SK-N-SH (cell line): ENCODE results near the gene OGA. TPM values are rescaled to one million over a fixed set of nuclear protein-coding genes. Genes with fewer than 3 reads are reported as not detected.

Source experiments
- CTCF ChIA-PET: fragments of 300-600, 350-600 bp; formaldehyde crosslinking; extraction: SDS; loops from one replicate; lab custom pipeline; 2021; lab: Yijun Ruan, JAX
- POLR2A ChIA-PET: fragments of 350-600 bp; sonication (Branson Sonifier 250); formaldehyde crosslinking; extraction: SDS; loops from one replicate; lab custom pipeline; 2020; ENCODE audit warnings: antibody characterized with exemption, inconsistent platforms; lab: Yijun Ruan, JAX
- DNase-seq: peaks from one replicate; pipeline ENCODE4 v3.0.0; 2012
- H2AFZ ChIP-seq: fragments of 200-600 bp; sonication (generic); 2 replicates; pipeline ENCODE4 v1.8.1; 2016; ENCODE audit warnings: antibody characterized with exemption, mild to moderate bottlenecking, low read depth
- H3F3A ChIP-seq: fragments of 200-600 bp; sonication (generic); replicated peaks from 2 replicates; pipeline ENCODE3; 2016; ENCODE audit warnings: antibody characterized with exemption, mild to moderate bottlenecking; ENCODE audit not compliant: insufficient read depth
- H3K27ac ChIP-seq, 2 experiments: fragments of 200-500 bp in 1 of 2; fragments of 200-600 bp in 1 of 2; sonication (Bioruptor generic) in 1 of 2; sonication (generic), shearing (Covaris generic) in 1 of 2; 2 replicates each; pipeline versions ENCODE4 v1.5.1 to v1.6.1; 2014 to 2016; ENCODE audit warnings: low read depth in 2 of 2, inconsistent platforms in 1 of 2, low read length in 1 of 2, mild to moderate bottlenecking in 1 of 2, mixed read lengths in 1 of 2
- H3K27me3 ChIP-seq: fragments of 200-600 bp; sonication (generic), shearing (Covaris generic); 2 replicates; pipeline ENCODE4 v1.6.1; 2016; ENCODE audit warnings: mixed run types; ENCODE audit not compliant: insufficient read depth
- H3K36me3 ChIP-seq, 2 experiments: fragments of 200-500 bp in 1 of 2; fragments of 200-600 bp in 1 of 2; sonication (Bioruptor generic) in 1 of 2; sonication (generic) in 1 of 2; replicated peaks in 1 of 2; 2 replicates each; pipeline versions ENCODE3 to v1.5.1; 2014 to 2016; ENCODE audit warnings: low read length in 1 of 2, mild to moderate bottlenecking in 1 of 2; ENCODE audit not compliant: insufficient read depth in 2 of 2, control insufficient read depth in 1 of 2
- H3K4me1 ChIP-seq, 2 experiments: fragments of 200-500 bp in 1 of 2; fragments of 200-600 bp in 1 of 2; sonication (Bioruptor generic) in 1 of 2; sonication (generic), shearing (Covaris generic) in 1 of 2; 2 replicates each; pipeline versions ENCODE4 v1.5.1 to v1.6.1; 2014 to 2016; ENCODE audit warnings: low read depth in 1 of 2, low read length in 1 of 2, mixed run types in 1 of 2; ENCODE audit not compliant: insufficient read depth in 2 of 2, control insufficient read depth in 1 of 2
- H3K4me2 ChIP-seq: fragments of 200-600 bp; sonication (generic), shearing (Covaris generic); 2 replicates; pipeline ENCODE4 v1.6.1; 2017; ENCODE audit warnings: mixed run types
- H3K4me3 ChIP-seq, 2 experiments: fragments of 200-500 bp in 1 of 2; fragments of 200-600 bp in 1 of 2; sonication (Bioruptor generic) in 1 of 2; sonication (generic), shearing (Covaris generic) in 1 of 2; 2 replicates each; pipeline versions ENCODE4 v1.5.1 to v1.8.1; 2014 to 2016; ENCODE audit warnings: low read depth in 2 of 2, inconsistent platforms in 1 of 2, low read length in 1 of 2, mild to moderate bottlenecking in 1 of 2, mixed read lengths in 1 of 2, moderate library complexity in 1 of 2
- H3K79me2 ChIP-seq: fragments of 200-600 bp; sonication (generic); 2 replicates; pipeline ENCODE4 v1.8.1; 2017; ENCODE audit warnings: mild to moderate bottlenecking; ENCODE audit not compliant: insufficient read depth
- H3K9ac ChIP-seq: fragments of 200-600 bp; sonication (generic); 2 replicates; pipeline ENCODE4 v1.6.1; 2017; ENCODE audit warnings: mixed run types
- H3K9me2 ChIP-seq: fragments of 200-600 bp; sonication (generic); 2 replicates; pipeline ENCODE4 v1.6.1; 2017; ENCODE audit warnings: mixed run types
- H3K9me3 ChIP-seq: fragments of 200-600 bp; sonication (generic); 2 replicates; pipeline ENCODE4 v1.6.1; 2017; ENCODE audit warnings: mixed run types, mild to moderate bottlenecking, moderate library complexity
- H4K20me1 ChIP-seq: fragments of 200-600 bp; sonication (generic); 2 replicates; pipeline ENCODE4 v1.6.1; 2017; ENCODE audit warnings: mild to moderate bottlenecking, mixed run types; ENCODE audit not compliant: insufficient read depth
- CHD2 ChIP-seq: fragments of 150-350 bp; IDR thresholded peaks from 2 replicates; pipeline ENCODE4 v1.6.1; 2018; ENCODE audit warnings: low read length; ENCODE audit not compliant: partially characterized antibody
- CTCF ChIP-seq: fragments of 200-600 bp; sonication (generic); IDR thresholded peaks from 2 replicates; pipeline ENCODE4 v1.6.1; 2017; ENCODE audit warnings: antibody characterized with exemption, mild to moderate bottlenecking, moderate library complexity
- ELF1 ChIP-seq: IDR thresholded peaks from 2 replicates; pipeline ENCODE4 v1.4.0; 2012
- FOSL2 ChIP-seq: IDR thresholded peaks from 2 replicates; pipeline ENCODE4 v1.4.0; 2012; ENCODE audit warnings: low read depth, mild to moderate bottlenecking, moderate library complexity, borderline replicate concordance
- FOXJ3 ChIP-seq: sonication (generic); formaldehyde crosslinking; IDR thresholded peaks from 2 replicates; pipeline ENCODE4 v1.5.1; 2020; ENCODE audit warnings: mild to moderate bottlenecking, missing genetic modification reagents
- FOXM1 ChIP-seq: IDR thresholded peaks from 2 replicates; pipeline ENCODE4 v1.4.0; 2012; ENCODE audit warnings: low read depth, mild to moderate bottlenecking
- GATA2 ChIP-seq: sonication (generic); formaldehyde crosslinking; IDR thresholded peaks from 2 replicates; pipeline ENCODE4 v1.5.0; 2020; ENCODE audit warnings: mild to moderate bottlenecking, missing genetic modification reagents
- MAX ChIP-seq: IDR thresholded peaks from 2 replicates; pipeline ENCODE4 v1.4.0; 2012; ENCODE audit warnings: low read depth
- MEF2A ChIP-seq: IDR thresholded peaks from 2 replicates; pipeline ENCODE4 v1.4.0; 2012; ENCODE audit warnings: low read depth, borderline replicate concordance
- NFIC ChIP-seq: IDR thresholded peaks from 2 replicates; pipeline ENCODE4 v1.4.0; 2012; ENCODE audit warnings: borderline replicate concordance
- POLR2AphosphoS5 ChIP-seq: IDR thresholded peaks from 2 replicates; pipeline ENCODE4 v1.6.1; 2012; ENCODE audit warnings: low read depth, low read length
- RAD21 ChIP-seq: IDR thresholded peaks from 2 replicates; pipeline ENCODE4 v1.6.1; 2012; ENCODE audit warnings: mild to moderate bottlenecking, low read length
- RCOR1 ChIP-seq: fragments of 150-350 bp; IDR thresholded peaks from 2 replicates; pipeline ENCODE4 v1.6.1; 2017; ENCODE audit warnings: antibody characterized with exemption, low read length
- SMC3 ChIP-seq: IDR thresholded peaks from 2 replicates; pipeline ENCODE4 v1.6.1; 2012; ENCODE audit warnings: low read depth, low read length, improper control_type of control experiment
- USF2 ChIP-seq: fragments of 150-350 bp; IDR thresholded peaks from 2 replicates; pipeline ENCODE4 v1.6.1; 2017; ENCODE audit warnings: antibody characterized with exemption, low read length, low read depth, borderline replicate concordance
- WGBS: methylation state at CpG from one replicate; pipeline ENCODE4 v1.1.6; 2017; ENCODE audit warnings: low lambda C conversion rate; 5-methylcytosine and 5-hydroxymethylcytosine counted together
- polyA plus RNA-seq, 3 experiments: library from polyadenylated mRNA; depleted of rRNA; stranded (reverse); fragments of >200 nt; gene quantifications; 2 replicates each; pipeline ENCODE4 v1.2.3, GENCODE V29; 2012
- TF ChIP-seq, protein P1 (sequence below): IDR thresholded peaks from 2 replicates; pipeline ENCODE4 v1.4.0; 2012; ENCODE audit warnings: low read depth, borderline replicate concordance
- TF ChIP-seq, protein P2 (sequence below): IDR thresholded peaks from 2 replicates; pipeline ENCODE4 v1.4.0; 2012; ENCODE audit warnings: low read depth, borderline replicate concordance

The OGA gene
- polyA plus RNA-seq, 1 of the 3 experiments (the other 2 are of a cell fraction) = 24.8 TPM

DNA sequence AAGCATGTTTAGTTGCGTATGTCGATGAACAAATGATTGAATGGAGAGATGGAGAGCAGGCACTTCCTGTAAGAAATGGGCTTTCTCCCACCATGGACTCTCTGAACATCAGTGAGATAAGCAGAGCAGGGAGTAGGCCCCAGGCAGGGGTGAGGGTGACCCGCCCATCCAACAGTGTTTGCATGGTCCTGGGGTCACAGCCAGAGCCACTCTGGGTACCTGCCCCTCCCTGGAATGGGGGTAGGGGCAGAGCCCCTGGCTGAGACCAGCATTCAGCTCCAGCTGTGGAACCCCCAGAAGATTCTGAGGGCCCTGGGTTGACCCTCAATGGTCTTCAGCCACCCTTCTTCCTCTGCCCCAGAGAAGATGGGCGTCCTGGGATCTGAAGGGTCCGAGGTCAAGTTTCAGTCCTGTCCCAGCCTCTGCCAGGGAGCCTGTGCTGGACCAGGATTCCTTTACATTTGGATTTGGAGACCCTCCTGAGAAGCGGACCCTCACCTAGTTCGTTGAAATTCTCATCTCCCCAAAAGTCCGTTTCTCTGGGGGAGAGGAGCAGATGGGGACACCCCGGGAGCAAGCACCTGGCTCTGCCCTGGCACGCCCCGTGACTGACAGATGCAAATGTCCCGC lies 40.0 kb downstream of the OGA start:
- H3K4me1 ChIP-seq = peaks cover 0 to 18% of the 10 kb centered on the region in 2 experiments; a peak in 1 of 4 replicates
- H3K27me3 ChIP-seq = no peaks in the 10 kb centered on the region
- H3K4me3 ChIP-seq = no peak overlapping the region
- no peak overlapping the region for H3K9ac ChIP-seq
- H3K4me2 ChIP-seq = no peak overlapping the region
- no peaks in the 10 kb centered on the region for H3K36me3 ChIP-seq
- peak; percentile 23 for DNase-seq
- no peaks in the 10 kb centered on the region for H3K9me3 ChIP-seq
- POLR2A ChIA-PET = no interaction called here
- no peaks in the 10 kb centered on the region for H3K9me2 ChIP-seq
- H3K79me2 ChIP-seq = peaks cover 7% of the 10 kb centered on the region
- WGBS = 96% methylated on average over 10 of the region's 12 CpGs
- CTCF ChIA-PET = interaction anchor here (0.6 to 11.7 kb wide), 3 partner anchors 173 to 565 kb away, joined by 4 to 297 read pairs (median 9); no protein-coding TSS in a partner anchor
- no peaks in the 10 kb centered on the region for H4K20me1 ChIP-seq
- H3F3A ChIP-seq = peaks cover 2% of the 10 kb centered on the region
- H2AFZ ChIP-seq = no peak overlapping the region
- TF ChIP-seq MEF2A (no peak), FOXM1 (no peak), GATA2 (CRISPR knock-in tag) (no peak)
- H3K27ac ChIP-seq = no peak overlapping the region

GRCh38 chr10:101777619-101778145 lies 40.6 kb downstream of the OGA start:
- Histone ChIP-seq H3K9me3 (no peaks in the 10 kb centered on the region), H3F3A (peaks cover 2% of the 10 kb centered on the region), H3K4me1 (peaks cover 0 to 16% of the 10 kb centered on the region in 2 experiments; a peak in 1 of 4 replicates), H3K27ac (no peak overlapping the region), H3K79me2 (peaks cover 4% of the 10 kb centered on the region), H3K27me3 (no peaks in the 10 kb centered on the region), H3K4me3 (no peak overlapping the region), H3K9me2 (no peaks in the 10 kb centered on the region), H3K36me3 (no peaks in the 10 kb centered on the region), H3K4me2 (no peak overlapping the region), H2AFZ (no peak overlapping the region), H4K20me1 (no peaks in the 10 kb centered on the region), H3K9ac (no peak overlapping the region)
- peak; percentile 21 for DNase-seq
- 93% methylated on average over 3 of the region's 3 CpGs for WGBS
- POLR2A ChIA-PET = no interaction called here
- TF ChIP-seq, protein P1, sequence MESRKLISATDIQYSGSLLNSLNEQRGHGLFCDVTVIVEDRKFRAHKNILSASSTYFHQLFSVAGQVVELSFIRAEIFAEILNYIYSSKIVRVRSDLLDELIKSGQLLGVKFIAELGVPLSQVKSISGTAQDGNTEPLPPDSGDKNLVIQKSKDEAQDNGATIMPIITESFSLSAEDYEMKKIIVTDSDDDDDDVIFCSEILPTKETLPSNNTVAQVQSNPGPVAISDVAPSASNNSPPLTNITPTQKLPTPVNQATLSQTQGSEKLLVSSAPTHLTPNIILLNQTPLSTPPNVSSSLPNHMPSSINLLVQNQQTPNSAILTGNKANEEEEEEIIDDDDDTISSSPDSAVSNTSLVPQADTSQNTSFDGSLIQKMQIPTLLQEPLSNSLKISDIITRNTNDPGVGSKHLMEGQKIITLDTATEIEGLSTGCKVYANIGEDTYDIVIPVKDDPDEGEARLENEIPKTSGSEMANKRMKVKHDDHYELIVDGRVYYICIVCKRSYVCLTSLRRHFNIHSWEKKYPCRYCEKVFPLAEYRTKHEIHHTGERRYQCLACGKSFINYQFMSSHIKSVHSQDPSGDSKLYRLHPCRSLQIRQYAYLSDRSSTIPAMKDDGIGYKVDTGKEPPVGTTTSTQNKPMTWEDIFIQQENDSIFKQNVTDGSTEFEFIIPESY = no peak
- no peak for TF ChIP-seq CTCF
- no peak for TF ChIP-seq ELF1
- no peak for TF ChIP-seq NFIC
- no peak for TF ChIP-seq MEF2A
- TF ChIP-seq RCOR1 = no peak
- no peak for TF ChIP-seq CHD2
- no peak for TF ChIP-seq FOSL2
- TF ChIP-seq USF2 = no peak
- TF ChIP-seq SMC3 = no peak
- no peak for TF ChIP-seq RAD21
- TF ChIP-seq POLR2AphosphoS5 = no peak
- TF ChIP-seq, protein P2, sequence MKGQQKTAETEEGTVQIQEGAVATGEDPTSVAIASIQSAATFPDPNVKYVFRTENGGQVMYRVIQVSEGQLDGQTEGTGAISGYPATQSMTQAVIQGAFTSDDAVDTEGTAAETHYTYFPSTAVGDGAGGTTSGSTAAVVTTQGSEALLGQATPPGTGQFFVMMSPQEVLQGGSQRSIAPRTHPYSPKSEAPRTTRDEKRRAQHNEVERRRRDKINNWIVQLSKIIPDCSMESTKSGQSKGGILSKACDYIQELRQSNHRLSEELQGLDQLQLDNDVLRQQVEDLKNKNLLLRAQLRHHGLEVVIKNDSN = no peak
- no peak for TF ChIP-seq MAX
- no peak for TF ChIP-seq FOXJ3 (CRISPR knock-in tag)
- CTCF ChIA-PET = interaction anchor here (0.6 to 11.7 kb wide), 2 partner anchors 173 to 563 kb away, joined by 4 to 297 read pairs; no protein-coding TSS in a partner anchor
